ENCODE measurements around the gene RBFOX2. TPM values are rescaled to one million over a fixed set of nuclear protein-coding genes. Genes with fewer than 3 reads are reported as not detected.

The RBFOX2 gene
- total and polyA plus RNA-seq, 11 donors, result 31.0 to 102 (median 84.0) TPM

DNA sequence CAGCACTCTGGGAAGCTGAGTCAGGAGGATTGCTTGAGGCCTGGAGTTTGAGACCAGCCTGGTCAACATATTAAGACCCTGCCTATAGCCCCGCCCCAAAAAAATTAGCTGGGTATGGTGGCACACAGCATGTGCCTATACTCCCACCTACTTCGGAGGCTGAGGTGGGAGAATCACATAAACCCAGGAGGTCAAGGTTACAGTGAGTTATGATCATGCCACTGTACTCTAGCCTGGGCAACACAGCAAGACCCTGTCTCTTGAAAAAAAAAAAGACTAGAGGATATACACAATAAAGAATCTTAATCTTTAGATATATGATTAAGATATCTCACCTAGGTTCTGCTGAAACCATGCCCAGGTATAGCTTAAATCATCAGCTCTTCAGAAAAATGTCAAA is 174.3 kb downstream of the RBFOX2 start:
- Histone ChIP-seq H3K27ac (no peak overlapping the region), H3K9me3 (no peaks in the 10 kb centered on the region), H3K4me1 (peaks cover 0 to 46% (median 19%) of the 10 kb centered on the region in 12 donors), H3K27me3 (no peaks in the 10 kb centered on the region), H3K4me3 (no peak overlapping the region), H3K36me3 (no peaks in the 10 kb centered on the region)
- 97 to 100% (median 100%) methylated on average over 2 of the region's 2 CpGs for WGBS, 4 donors
- DNase-seq, result no peak
- ATAC-seq, result no peak
- TF ChIP-seq POLR2A (IDR thresholded peaks at IDR 0.05), result no peak
- TF ChIP-seq, protein P1, sequence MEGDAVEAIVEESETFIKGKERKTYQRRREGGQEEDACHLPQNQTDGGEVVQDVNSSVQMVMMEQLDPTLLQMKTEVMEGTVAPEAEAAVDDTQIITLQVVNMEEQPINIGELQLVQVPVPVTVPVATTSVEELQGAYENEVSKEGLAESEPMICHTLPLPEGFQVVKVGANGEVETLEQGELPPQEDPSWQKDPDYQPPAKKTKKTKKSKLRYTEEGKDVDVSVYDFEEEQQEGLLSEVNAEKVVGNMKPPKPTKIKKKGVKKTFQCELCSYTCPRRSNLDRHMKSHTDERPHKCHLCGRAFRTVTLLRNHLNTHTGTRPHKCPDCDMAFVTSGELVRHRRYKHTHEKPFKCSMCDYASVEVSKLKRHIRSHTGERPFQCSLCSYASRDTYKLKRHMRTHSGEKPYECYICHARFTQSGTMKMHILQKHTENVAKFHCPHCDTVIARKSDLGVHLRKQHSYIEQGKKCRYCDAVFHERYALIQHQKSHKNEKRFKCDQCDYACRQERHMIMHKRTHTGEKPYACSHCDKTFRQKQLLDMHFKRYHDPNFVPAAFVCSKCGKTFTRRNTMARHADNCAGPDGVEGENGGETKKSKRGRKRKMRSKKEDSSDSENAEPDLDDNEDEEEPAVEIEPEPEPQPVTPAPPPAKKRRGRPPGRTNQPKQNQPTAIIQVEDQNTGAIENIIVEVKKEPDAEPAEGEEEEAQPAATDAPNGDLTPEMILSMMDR (IDR thresholded peaks at IDR 0.05), result no peak
- intact Hi-C loops (cut with DNase I), result no loop called here

DNA sequence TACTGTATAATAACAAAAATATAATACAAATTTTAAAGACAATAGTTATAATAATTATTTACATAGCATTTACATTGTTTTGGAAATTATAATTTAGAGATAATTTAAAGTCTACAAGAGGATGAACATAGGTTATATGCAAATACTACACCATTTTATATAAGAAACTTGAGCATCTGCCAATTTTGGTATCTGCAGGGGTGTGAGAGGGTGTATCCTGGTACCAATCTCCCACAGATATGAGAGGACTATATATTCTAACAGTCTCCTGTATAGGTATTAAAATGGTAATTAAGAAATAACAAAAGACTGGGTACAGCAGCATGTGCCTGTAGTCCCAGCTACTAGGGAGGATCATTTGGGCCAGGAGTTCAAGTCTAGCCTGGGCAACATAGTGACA is 176.5 kb downstream of the RBFOX2 start:
- no peak overlapping the region for H3K4me3 ChIP-seq
- ATAC-seq (no peak), DNase-seq (no peak)
- no peak for TF ChIP-seq POLR2A (IDR thresholded peaks at IDR 0.05)
- TF ChIP-seq, protein P1 (IDR thresholded peaks at IDR 0.05), result no peak
- no peaks in the 10 kb centered on the region for H3K9me3 ChIP-seq
- peaks cover 0 to 40% (median 17%) of the 10 kb centered on the region in 12 donors for H3K4me1 ChIP-seq
- H3K36me3 ChIP-seq, result no peaks in the 10 kb centered on the region
- intact Hi-C loops (cut with DNase I), result no loop called here
- no peaks in the 10 kb centered on the region for H3K27me3 ChIP-seq
- no peak overlapping the region for H3K27ac ChIP-seq

DNA sequence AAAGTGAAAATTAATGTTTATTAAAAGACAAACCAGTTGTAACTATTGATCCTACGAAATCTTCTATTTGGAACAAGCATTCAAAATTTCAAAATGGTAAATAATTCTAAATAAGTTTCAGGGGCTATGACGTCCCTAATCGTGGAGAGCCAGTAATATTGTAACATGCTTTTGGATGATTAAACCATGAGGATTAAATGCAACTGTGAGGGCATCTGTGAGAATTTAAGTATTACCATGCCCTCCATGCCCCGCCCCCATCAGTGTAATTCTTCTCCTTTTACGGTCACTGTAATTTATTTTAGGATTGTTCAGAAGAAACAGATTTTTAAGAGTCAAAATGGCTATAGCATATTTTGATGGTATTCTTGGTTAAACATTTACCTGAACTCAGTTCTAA is 177.8 kb downstream of the RBFOX2 start:
- Histone ChIP-seq H3K9me3 (no peaks in the 10 kb centered on the region), H3K36me3 (no peaks in the 10 kb centered on the region), H3K27me3 (no peaks in the 10 kb centered on the region), H3K4me1 (peaks cover 0 to 42% (median 18%) of the 10 kb centered on the region in 12 donors), H3K4me3 (no peak overlapping the region), H3K27ac (peak overlapping the region in 7 of 12 donors; percentile 51 to 71 (median 57))
- 72 to 80% (median 77%) methylated on average over 5 of the region's 5 CpGs for WGBS, 4 donors
- TF ChIP-seq, protein P1 (IDR thresholded peaks at IDR 0.05), result no peak
- TF ChIP-seq POLR2A (IDR thresholded peaks at IDR 0.05), result no peak
- no peak for DNase-seq
- ATAC-seq, result no peak
- intact Hi-C loops (cut with DNase I), result no loop called here

DNA sequence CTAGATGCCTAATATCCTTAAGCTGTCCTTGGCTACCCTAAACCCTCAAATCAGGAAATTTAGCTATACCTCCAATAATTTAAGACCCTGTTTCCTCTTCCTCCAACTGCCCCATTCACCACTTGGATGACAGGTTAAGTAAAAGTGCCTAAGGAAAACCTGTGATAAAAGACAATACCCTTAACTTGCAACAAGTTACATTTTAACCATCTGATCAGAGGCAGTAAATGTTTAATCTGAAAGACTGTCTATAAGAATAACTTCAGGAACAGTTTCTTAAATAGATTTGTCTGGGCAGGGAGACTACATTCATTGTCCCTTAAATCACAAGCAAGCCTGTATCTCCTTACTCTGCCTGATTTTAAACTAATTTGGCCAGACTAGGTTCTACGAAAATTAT is 181.8 kb downstream of the RBFOX2 start:
- intact Hi-C loops (cut with DNase I), result loop anchor here in 3 of 10 donors (2.0 to 10.0 kb wide), 3 partner anchors 46 to 222 kb away; no protein-coding TSS in a partner anchor
- no peaks in the 10 kb centered on the region for H3K9me3 ChIP-seq
- ATAC-seq (no peak), DNase-seq (no peak)
- WGBS, 4 donors, result 73 to 83% (median 75%) methylated on average over 1 of the region's 1 CpG
- H3K4me1 ChIP-seq, result peaks cover 0 to 66% (median 31%) of the 10 kb centered on the region in 12 donors
- H3K4me3 ChIP-seq, result no peak overlapping the region
- peak overlapping the region in 1 of 12 donors; percentile 40 for H3K27ac ChIP-seq
- no peaks in the 10 kb centered on the region for H3K27me3 ChIP-seq
- TF ChIP-seq POLR2A (IDR thresholded peaks at IDR 0.05), result no peak
- TF ChIP-seq, protein P1 (IDR thresholded peaks at IDR 0.05), result no peak
- no peaks in the 10 kb centered on the region for H3K36me3 ChIP-seq
